Sigmoid colon (tissue), 4 donors: ENCODE data around the gene BCL7A.

Experiments used
- CTCF ChIP-seq, 4 experiments: fragments of 450-650 bp in 3 of 4; fragments of 200-600 bp in 1 of 4; IDR thresholded peaks; one replicate each; pipeline ENCODE4 v1.5.1; 2016 to 2019; ENCODE audit warnings: antibody characterized with exemption in 4 of 4, mild to moderate bottlenecking in 3 of 4, moderate library complexity in 2 of 4
- POLR2A ChIP-seq, 2 donors: fragments of 450-650 bp; IDR thresholded peaks; one replicate each; pipeline ENCODE4 v1.6.1; 2016; ENCODE audit warnings: antibody characterized with exemption in 2 of 2, mild to moderate bottlenecking in 2 of 2, moderate library complexity in 2 of 2
- POLR2AphosphoS5 ChIP-seq, 4 donors: sonication (generic); formaldehyde crosslinking; IDR thresholded peaks; one replicate each; pipeline ENCODE4 v1.6.1; 2017; ENCODE audit warnings: antibody characterized with exemption in 4 of 4

GRCh38 chr12:122097584-122097926 is 75.9 kb downstream of the BCL7A start:
- no peak for TF ChIP-seq POLR2A (IDR thresholded peaks at IDR 0.05)
- TF ChIP-seq CTCF (IDR thresholded peaks at IDR 0.05): no peak
- TF ChIP-seq POLR2AphosphoS5 (IDR thresholded peaks at IDR 0.05): no peak
